ENCODE results near the gene QRFPR.

- TF ChIP-seq CTCF (IDR thresholded peaks at IDR 0.05) = no peak
- no peak for TF ChIP-seq ZFX (IDR thresholded peaks at IDR 0.05; ENCODE audit: borderline replicate concordance)
Measured at GRCh38 chr4:121380776-121381462, at the start of gene QRFPR.
